OCI-LY7 (cell line): ENCODE data around the gene EXOC5. TPM values are rescaled to one million over a fixed set of nuclear protein-coding genes. Genes with fewer than 3 reads are reported as not detected.

Source experiments
- BruUV-seq: library from RNA; stranded (reverse); fragments of 400-500 nt; replicated peaks from 2 replicates; lab custom pipeline; 2021; lab: Mats Ljungman, UMichigan
- CTCF ChIA-PET: fragments of 300-600 bp; sonication (Branson Sonifier 250); formaldehyde crosslinking; loops from one replicate; lab custom pipeline; 2022; ENCODE audit warnings: antibody characterized with exemption; ENCODE audit not compliant: unreplicated experiment; lab: Charles Lee
- POLR2A ChIA-PET: fragments of 300-600 bp; sonication (Branson Sonifier 250); formaldehyde crosslinking; loops from one replicate; lab custom pipeline; 2022; ENCODE audit warnings: antibody characterized with exemption; lab: Charles Lee
- DNase-seq: peaks from one replicate; pipeline ENCODE4 v3.0.0-alpha.2; 2015; ENCODE audit warnings: low spot score
- H2AFZ ChIP-seq: fragments of 200-600 bp; sonication (generic), shearing (Covaris generic); 2 replicates; pipeline ENCODE4 v1.6.1; 2014; ENCODE audit warnings: mild to moderate bottlenecking, antibody characterized with exemption, low read length, moderate library complexity
- H3K27ac ChIP-seq: fragments of 200-600 bp; sonication (generic); 2 replicates; pipeline ENCODE4 v1.5.1; 2014; ENCODE audit warnings: mixed run types, low read depth, mild to moderate bottlenecking, moderate library complexity, low read length, inconsistent platforms; ENCODE audit not compliant: poor library complexity, severe bottlenecking
- H3K36me3 ChIP-seq: fragments of 200-600 bp; sonication (generic); 2 replicates; pipeline ENCODE4 v1.6.1; 2014; ENCODE audit warnings: mild to moderate bottlenecking, antibody characterized with exemption, low read length, moderate library complexity, mixed read lengths; ENCODE audit not compliant: insufficient read depth
- H3K4me1 ChIP-seq: fragments of 200-600 bp; sonication (generic); 2 replicates; pipeline ENCODE4 v1.5.1; 2014; ENCODE audit warnings: mild to moderate bottlenecking, low read length; ENCODE audit not compliant: insufficient read depth, poor library complexity, severe bottlenecking
- H3K4me2 ChIP-seq: fragments of 200-600 bp; sonication (generic); 2 replicates; pipeline ENCODE4 v1.6.1; 2014; ENCODE audit warnings: mild to moderate bottlenecking, low read length
- H3K4me3 ChIP-seq: fragments of 200-600 bp; sonication (generic); 2 replicates; pipeline ENCODE4 v1.5.1; 2014; ENCODE audit warnings: mild to moderate bottlenecking, low read depth, low read length; ENCODE audit not compliant: poor library complexity, severe bottlenecking
- H3K79me2 ChIP-seq: fragments of 200-600 bp; sonication (generic); 2 replicates; pipeline ENCODE4 v1.6.1; 2016; ENCODE audit warnings: low read depth, mild to moderate bottlenecking, low read length, moderate library complexity, mixed read lengths; ENCODE audit not compliant: insufficient read depth
- H3K9me2 ChIP-seq: fragments of 200-600 bp; sonication (generic); 2 replicates; pipeline ENCODE4 v1.6.1; 2016; ENCODE audit warnings: mild to moderate bottlenecking, low read length, mixed read lengths; ENCODE audit not compliant: insufficient read depth
- H3K9me3 ChIP-seq: fragments of 200-600 bp; sonication (generic); 2 replicates; pipeline ENCODE4 v1.6.1; 2014; ENCODE audit warnings: mild to moderate bottlenecking, mixed run types, low read length, mixed read lengths
- H4K20me1 ChIP-seq: fragments of 200-600 bp; sonication (generic); 2 replicates; pipeline ENCODE4 v1.6.1; 2014; ENCODE audit warnings: mild to moderate bottlenecking, antibody characterized with exemption, low read length, moderate library complexity, mixed read lengths; ENCODE audit not compliant: insufficient read depth
- EZH2phosphoT487 ChIP-seq: fragments of 200-600 bp; sonication (generic); IDR thresholded peaks from 2 replicates; pipeline ENCODE4 v1.6.1; 2018; ENCODE audit warnings: low read depth, borderline replicate concordance, mild to moderate bottlenecking, mixed run types, antibody characterized with exemption, low read length, moderate library complexity, mixed read lengths
- intact Hi-C: fragments of 100-400 bp; cut with micrococcal nuclease; formaldehyde crosslinking; loops from one replicate; pipeline ENCODE4 v1.10.0; 2022; ENCODE audit not compliant: unreplicated experiment
- total RNA-seq, 2 experiments: library from RNA; depleted of rRNA in 1 of 2; stranded (reverse); fragments of >200 nt in 1 of 2; shearing (Covaris generic) in 1 of 2; gene quantifications; 2 replicates each; pipeline ENCODE4 v1.2.3, GENCODE V29; 2014 to 2022
- TF ChIP-seq, protein P1 (sequence below): fragments of 200-600 bp; sonication (generic); conservative IDR thresholded peaks from 2 replicates; pipeline ENCODE4 v1.5.1; 2014; ENCODE audit warnings: mild to moderate bottlenecking, antibody characterized with exemption, low read length, moderate library complexity, mixed read lengths

EXOC5 gene
- total RNA-seq, 2 experiments from 2014 or later = 26.9 to 69.4 TPM

DNA sequence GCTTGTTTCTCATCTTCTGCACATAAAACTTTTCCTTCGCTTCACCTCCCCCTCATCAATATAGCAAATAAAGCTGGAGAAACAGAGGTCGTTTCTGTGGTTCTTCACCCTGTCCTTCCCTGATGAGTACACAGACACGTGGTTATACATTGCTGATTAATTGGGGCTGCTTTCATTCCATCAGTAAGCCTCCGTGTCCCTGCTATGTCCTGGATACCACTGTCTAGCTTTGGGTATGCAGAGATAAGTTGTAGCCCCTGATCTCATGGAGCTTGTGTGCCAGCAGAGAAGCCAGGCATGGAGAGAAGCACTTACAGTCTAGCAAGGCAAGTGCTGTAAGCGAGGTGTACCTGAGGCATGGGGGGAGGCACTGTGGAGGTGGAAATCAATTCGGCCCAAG is 108.4 kb downstream of the EXOC5 start:
- no peaks in the 10 kb centered on the region for H3K4me1 ChIP-seq
- CTCF ChIA-PET = no interaction called here
- TF ChIP-seq, protein P1, sequence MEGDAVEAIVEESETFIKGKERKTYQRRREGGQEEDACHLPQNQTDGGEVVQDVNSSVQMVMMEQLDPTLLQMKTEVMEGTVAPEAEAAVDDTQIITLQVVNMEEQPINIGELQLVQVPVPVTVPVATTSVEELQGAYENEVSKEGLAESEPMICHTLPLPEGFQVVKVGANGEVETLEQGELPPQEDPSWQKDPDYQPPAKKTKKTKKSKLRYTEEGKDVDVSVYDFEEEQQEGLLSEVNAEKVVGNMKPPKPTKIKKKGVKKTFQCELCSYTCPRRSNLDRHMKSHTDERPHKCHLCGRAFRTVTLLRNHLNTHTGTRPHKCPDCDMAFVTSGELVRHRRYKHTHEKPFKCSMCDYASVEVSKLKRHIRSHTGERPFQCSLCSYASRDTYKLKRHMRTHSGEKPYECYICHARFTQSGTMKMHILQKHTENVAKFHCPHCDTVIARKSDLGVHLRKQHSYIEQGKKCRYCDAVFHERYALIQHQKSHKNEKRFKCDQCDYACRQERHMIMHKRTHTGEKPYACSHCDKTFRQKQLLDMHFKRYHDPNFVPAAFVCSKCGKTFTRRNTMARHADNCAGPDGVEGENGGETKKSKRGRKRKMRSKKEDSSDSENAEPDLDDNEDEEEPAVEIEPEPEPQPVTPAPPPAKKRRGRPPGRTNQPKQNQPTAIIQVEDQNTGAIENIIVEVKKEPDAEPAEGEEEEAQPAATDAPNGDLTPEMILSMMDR = no peak
- TF ChIP-seq EZH2phosphoT487 = no peak
- no peak overlapping the region for H3K27ac ChIP-seq
- no peak overlapping the region for H3K4me2 ChIP-seq
- DNase-seq = no peak
- H3K9me3 ChIP-seq = no peaks in the 10 kb centered on the region
- intact Hi-C loops = no loop called here
- no peak overlapping the region for H2AFZ ChIP-seq
- no peaks in the 10 kb centered on the region for H3K36me3 ChIP-seq
- no peaks in the 10 kb centered on the region for H3K9me2 ChIP-seq
- POLR2A ChIA-PET = no interaction called here
- BruUV-seq = no TSS peak
- no peak overlapping the region for H3K4me3 ChIP-seq
- no peaks in the 10 kb centered on the region for H3K79me2 ChIP-seq
- no peaks in the 10 kb centered on the region for H4K20me1 ChIP-seq

DNA sequence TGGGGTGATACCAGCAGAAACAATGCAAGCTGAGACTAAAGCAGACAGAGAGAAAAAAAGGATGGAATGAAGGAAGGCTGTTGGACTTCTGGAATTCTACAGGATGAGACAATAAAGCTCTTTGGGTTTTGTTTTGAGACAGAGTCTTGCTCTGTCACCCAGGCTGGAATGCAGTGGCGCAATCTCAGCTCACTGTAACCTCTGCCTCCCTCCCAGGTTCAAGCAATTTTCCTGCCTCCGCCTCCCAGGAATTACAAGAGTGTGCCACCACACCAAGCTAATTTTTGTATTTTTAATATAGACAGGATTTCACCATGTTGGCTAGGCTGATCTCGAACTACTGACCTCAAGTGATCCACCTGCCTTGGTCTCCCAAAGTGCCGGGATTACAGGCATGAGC is 115.4 kb downstream of the EXOC5 start:
- intact Hi-C loops = no loop called here
- DNase-seq = no peak
- ChIA-PET CTCF (no interaction called here), POLR2A (no interaction called here)
- H3K9me2 ChIP-seq = no peaks in the 10 kb centered on the region
- TF ChIP-seq EZH2phosphoT487 = no peak
- TF ChIP-seq, protein P1 = no peak
- no peaks in the 10 kb centered on the region for H3K9me3 ChIP-seq
- no peak overlapping the region for H3K27ac ChIP-seq
- H2AFZ ChIP-seq = no peak overlapping the region
- H3K36me3 ChIP-seq = no peaks in the 10 kb centered on the region
- BruUV-seq = no TSS peak
- H3K4me3 ChIP-seq = no peak overlapping the region
- H3K79me2 ChIP-seq = no peaks in the 10 kb centered on the region
- H4K20me1 ChIP-seq = no peaks in the 10 kb centered on the region
- H3K4me1 ChIP-seq = no peaks in the 10 kb centered on the region
- H3K4me2 ChIP-seq = no peak overlapping the region

Other genes with a start within 250 kb of the EXOC5 start
- 13.3 and 15.8 TPM in 2 replicates for gene AP5M1, start 66 bp upstream of the EXOC5 start, total RNA-seq (2014; rRNA removed; shearing (Covaris generic))
- gene AP5M1, start 66 bp upstream of the EXOC5 start, total RNA-seq (2022) = 46.3 and 50.4 TPM in 2 replicates
- 7.3 and 7.4 TPM in 2 replicates for gene NAA30, start 121.7 kb upstream of the EXOC5 start, total RNA-seq (2014; rRNA removed; shearing (Covaris generic))
- gene NAA30, start 121.7 kb upstream of the EXOC5 start, total RNA-seq (2022) = 15.0 and 18.1 TPM in 2 replicates
- not detected in 2 replicates for gene CCDC198, start 225.0 kb upstream of the EXOC5 start, total RNA-seq (2014; rRNA removed; shearing (Covaris generic))
- not detected in 2 replicates for gene CCDC198, start 225.0 kb upstream of the EXOC5 start, total RNA-seq (2022)